Effector CD8-positive, alpha-beta T cell (primary cell): ENCODE measurements around the gene UNC80.

ENCODE experiments used
- DNase-seq: peaks from one replicate; lab custom pipeline; 2025; lab: John Stamatoyannopoulos, UW

UNC80 gene

GRCh38 chr2:209806318-209806717 is 34.7 kb downstream of the UNC80 start:
- no peak for DNase-seq

DNA sequence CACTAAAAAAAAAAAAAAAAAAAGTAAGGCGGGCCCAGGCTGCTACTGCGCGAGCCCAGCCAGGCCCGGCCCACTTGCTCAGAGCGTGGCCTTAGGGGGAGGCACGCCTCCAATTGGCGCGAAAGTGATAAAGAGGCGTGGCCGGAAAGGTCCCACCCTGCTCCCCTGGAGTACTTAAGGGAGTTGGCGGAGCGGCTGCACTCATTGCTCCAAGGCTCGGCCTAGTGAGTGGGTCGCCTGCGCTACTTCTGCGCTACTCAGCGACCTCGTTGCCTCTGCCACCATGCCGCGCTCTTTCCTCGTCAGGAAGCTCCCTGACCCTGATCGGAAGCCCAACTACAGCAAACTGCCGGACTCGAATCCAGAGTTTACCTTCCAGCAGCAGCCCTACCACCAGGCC is 36.9 kb downstream of the UNC80 start:
- no peak for DNase-seq

DNA sequence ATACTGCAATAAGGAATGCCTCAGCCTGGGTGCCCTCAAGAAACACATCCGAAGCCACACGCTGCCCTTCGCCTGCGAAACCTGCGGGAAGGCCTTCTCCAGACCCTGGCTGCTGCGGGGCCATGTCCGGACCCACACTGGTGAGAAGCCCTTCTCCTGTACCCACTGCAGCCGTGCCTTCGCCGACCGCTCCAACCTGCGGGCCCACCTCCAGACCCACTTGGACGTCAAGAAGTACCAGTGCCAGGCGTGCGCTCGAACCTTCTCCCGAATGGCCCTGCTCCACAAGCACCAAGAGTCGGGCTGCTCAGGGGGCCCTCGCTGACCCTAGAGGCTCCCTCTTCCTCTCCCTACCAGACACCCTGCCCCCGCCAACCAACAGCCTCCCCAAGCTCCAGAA is 37.6 kb downstream of the UNC80 start:
- DNase-seq, result no peak

DNA sequence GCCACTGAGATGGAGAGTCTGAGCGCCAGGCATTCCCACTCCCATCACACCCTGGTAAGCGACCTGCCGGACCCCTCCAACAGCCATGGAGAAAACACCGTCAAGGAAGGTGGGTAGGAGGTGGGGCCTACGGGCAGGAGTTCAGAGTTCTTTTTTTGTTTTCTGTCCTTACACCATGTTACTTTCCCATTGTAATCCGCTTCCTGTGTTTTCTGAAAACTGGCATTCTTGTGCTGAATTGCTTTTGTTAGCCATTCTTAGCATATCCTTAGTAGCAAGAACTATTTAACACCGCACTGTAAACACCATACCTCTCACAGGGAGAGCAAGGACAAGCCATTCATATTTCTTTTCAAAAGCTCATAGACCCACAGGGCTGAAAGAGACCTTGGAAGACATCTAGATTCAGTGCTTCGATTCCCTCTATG is 46.2 kb downstream of the UNC80 start:
- DNase-seq, result no peak

DNA sequence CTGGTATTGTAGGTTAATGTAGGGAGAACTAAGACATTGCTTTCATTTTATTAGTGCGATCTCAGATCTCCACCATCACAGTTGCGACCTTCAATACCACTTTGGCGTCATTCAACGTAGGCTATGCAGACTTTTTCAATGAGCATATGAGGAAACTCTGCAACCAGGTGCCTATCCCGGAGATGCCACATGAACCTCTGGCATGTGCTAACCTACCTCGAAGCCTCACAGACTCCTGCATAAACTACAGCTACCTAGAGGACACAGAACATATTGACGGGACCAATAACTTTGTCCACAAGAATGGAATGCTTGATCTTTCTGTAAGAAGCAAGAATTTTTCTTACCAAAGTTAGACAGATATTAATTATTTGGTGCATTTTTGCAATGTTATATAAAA is 47.3 kb downstream of the UNC80 start:
- DNase-seq, result no peak

DNA sequence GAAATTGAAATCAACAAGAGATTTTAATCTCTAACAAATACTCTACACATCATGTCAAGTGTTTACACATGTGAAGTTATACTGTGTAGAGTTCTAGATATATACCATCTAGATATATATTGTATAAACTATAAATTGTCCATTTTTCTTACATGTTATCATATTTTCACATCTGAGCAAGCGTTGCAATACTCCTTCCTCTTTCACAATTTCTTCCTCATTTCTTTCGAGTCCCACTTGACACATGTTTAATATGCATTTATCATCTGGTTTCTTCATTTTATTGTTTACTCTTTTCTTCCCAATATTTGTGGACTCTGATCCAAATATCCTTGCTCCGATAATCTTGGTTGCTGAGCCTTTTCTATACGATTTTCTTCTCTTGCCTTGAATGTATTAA is 50.2 kb downstream of the UNC80 start:
- DNase-seq, result no peak

DNA sequence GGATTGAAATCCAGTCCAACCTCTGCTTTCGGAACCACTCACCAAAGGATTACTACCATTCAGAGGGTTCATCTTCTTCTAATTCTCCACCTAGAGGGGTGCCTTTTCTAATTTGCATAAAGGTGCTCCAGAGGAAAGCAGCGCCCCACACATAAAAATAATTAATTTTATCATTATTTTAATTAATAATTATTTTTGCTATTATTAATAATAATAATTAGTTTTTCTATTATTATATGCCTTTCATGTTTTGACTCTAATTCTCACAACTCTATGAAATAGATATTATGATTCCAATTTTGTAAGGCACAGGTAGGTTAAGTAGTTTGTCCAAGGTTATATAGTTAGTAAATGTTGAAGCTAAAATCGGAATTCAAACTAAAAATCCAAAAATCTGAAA is 51.9 kb downstream of the UNC80 start:
- DNase-seq, result no peak

DNA sequence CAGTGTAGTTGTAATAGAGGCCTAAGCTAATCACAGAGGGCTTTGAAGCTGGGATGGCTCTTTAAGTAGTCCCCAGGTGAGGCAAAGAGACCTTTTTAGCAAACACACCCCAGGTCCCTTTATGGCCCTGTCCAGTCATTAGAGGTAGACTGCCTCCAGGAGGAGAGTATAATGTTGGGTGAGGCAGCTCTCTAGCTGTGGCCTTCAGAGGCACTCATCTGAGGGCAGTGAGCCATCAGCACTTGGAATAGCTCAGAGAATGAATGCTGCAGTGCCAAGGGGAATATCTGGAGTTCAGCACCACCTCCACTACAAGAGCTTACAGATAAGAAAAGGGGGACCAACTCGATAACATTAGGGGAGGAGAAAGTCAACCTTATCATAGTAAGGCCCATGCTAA is 52.8 kb downstream of the UNC80 start:
- no peak for DNase-seq

DNA sequence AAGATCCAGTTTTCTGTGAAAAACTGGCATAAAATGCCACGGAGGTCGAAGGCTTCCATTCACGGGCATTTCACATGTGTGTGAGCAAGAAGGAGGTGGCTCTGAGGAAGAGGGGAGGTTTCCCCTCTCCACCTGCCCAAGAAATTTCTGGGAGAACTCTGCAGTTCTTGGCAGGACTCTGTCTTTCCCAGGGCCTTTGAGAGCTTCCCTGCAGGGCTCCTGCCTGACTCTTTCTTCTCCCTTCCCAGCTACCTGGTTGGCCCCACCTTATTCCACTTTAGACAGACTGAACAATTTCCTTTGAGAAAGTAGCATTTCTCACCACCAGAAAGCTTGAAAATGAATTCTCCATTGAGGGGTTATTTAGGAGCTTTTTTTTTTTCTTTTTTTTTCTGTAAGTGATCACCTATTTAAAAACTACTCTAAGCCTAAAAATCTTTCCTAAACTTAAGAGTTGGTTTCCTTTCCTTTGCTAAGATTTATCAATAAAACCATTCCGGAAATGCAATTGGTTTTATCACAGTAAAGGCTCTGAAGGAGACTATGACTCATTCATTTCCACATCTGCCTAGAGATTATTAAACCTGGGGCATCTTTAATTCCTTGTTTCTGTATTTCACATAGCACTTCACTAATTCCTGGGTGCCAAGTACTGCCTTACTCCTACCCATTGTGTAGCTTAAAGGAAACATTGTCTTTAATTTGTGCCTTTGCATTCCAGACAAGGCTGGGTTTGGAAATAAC is 59.3 kb downstream of the UNC80 start:
- DNase-seq, result no peak

DNA sequence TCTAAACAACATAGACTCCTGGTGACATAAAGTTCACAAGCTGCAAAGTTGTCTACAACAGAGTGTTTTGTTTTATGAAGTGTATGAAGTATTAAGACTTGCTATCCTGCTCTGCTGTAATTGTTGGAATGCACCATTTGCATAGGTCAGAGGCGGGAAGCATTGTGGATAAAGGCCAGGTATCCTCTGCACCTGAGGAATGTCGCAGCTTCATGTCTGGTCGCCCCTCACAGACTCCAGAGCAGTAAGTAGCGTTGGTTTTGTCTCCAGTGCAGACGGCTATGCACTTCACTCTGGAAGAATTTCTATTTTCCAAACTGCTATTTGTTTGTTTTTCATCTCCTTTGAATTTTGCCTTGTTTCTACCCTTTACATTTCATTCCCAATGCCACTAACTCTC is 63.1 kb downstream of the UNC80 start:
- DNase-seq, result no peak

- DNase-seq, result no peak
Measured at GRCh38 chr2:209840434-209840833, 68.8 kb downstream of the UNC80 start.

- DNase-seq, result no peak
Measured at GRCh38 chr2:209845666-209846065, 74.0 kb downstream of the UNC80 start.

GRCh38 chr2:209864716-209865295 is 93.2 kb downstream of the UNC80 start:
- DNase-seq, result no peak

GRCh38 chr2:209868271-209868994 is 96.8 kb downstream of the UNC80 start:
- no peak for DNase-seq

GRCh38 chr2:209870067-209870466 is 98.4 kb downstream of the UNC80 start:
- no peak for DNase-seq

DNA sequence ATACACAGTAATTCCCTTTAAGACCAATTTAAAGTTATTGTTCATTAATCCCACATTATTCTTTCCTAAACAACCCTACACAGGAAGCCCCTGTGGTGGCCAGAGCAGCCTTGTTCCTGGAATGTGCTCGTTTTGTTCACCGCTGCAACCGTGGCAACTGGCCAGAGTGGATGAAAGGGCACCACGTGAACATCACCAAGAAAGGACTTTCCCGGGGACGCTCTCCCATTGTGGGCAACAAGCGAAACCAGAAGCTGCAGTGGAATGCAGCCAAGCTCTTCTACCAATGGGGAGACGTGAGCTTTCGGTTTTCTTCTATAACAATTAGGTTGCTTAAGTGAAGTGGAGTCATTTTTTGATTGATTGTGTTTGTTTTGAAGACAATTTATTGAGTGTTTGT is 101.0 kb downstream of the UNC80 start:
- no peak for DNase-seq

DNA sequence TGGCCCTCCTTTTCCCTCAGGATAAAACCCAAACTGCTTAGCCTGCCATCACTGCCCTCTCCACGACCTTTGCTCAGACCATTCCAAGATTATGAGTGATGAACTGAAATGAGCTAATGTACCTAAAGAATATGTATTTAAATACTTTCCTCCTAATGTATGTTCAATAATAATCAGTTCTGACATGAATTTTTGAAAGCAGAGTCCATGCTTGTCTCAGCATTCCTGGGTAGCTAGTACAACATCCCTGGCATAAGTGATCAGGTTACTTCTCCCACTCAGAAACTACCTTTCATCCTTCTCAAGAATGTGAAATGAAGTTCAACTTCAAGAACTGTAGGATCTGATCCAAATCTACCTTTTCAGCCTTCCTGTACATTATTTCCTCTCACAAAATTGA is 103.6 kb downstream of the UNC80 start:
- DNase-seq, result no peak

DNA sequence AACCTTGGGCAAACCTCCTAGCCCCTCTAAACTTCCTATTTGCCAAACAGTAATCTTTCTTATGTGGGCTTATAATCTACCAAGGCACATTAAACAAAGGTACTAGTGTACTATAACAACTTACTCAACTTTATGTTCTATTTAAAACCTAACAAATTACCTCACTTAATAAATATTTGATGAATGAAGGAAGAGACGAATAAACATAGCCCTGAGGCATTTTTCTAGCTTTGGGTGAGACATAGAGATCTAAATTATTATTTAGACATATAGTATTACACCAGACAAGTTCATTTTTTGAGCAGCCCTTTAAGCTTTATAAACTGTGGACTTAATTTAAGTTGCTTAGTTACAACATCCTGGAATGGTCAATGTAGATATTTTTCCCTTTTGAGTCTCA is 104.6 kb downstream of the UNC80 start:
- no peak for DNase-seq

DNA sequence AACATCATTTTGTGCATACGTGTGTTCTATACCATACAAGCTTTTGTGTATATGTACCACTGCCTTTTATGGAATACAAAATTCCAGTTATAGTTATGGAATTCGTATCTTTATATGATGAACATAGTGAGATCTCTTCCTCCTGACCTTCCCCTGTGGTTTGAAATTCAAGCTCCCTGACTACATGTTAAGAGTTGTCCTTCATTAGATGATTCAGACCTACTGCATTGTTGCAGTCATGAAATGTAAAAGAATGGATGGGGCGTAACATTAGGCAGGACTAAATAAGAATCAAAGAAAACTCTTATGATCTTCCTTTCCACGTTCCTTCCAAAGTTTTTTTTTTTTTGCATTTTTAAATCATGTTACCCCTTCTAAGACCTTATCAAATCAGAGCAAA is 107.1 kb downstream of the UNC80 start:
- no peak for DNase-seq

DNA sequence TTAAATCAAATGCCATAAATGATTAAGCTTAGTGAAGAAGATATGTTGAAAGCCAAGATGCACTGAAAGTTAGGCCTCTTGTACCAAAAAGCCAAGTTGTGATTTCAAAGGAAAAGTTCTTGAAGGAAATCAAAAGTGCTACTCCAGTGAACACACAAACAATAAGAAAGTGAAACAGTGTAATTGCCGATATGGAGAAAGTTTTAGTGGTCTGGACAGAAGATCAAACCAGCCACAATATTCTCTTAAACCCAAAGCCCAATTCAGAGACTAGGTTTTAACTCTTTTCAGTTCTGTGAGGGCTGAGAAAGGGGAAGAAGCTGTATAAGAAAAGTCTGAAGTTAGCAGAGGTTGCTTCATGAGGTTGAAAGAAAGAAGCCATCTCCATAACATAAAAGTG is 129.0 kb downstream of the UNC80 start:
- DNase-seq, result no peak

GRCh38 chr2:209901172-209901571 is 129.5 kb downstream of the UNC80 start:
- no peak for DNase-seq

GRCh38 chr2:209905691-209906090 is 134.1 kb downstream of the UNC80 start:
- DNase-seq, result no peak

DNA sequence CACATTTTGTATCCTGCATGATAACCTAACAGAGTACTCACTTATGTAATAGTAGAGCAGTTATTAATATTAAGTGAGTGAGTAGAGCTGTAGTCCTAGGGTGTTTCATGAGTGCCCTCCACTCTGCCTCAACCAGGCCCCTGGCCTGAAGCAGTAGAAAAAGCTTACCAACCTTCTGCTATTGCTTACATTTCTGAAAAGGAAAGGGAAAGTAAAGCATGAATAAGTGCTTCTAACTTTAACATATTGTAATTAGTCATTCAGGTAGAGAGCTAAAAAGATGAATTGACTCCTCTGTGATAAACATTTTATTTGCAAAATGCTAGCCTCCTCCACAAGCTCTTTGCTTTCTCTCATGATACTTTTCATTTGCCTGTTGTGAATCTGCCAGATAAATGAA is 136.1 kb downstream of the UNC80 start:
- DNase-seq, result no peak
